K562 (cell line): ENCODE results near the gene DNAJA1. TPM values are rescaled to one million over a fixed set of nuclear protein-coding genes. Genes with fewer than 3 reads are reported as not detected.

Source experiments
- BRD9 ChIP-seq: fragments of 450-650 bp; IDR thresholded peaks from 2 replicates; pipeline ENCODE4 v1.6.1; 2018; ENCODE audit warnings: low read depth; ENCODE audit not compliant: partially characterized antibody
- CCNT2 ChIP-seq: IDR thresholded peaks from 2 replicates; pipeline ENCODE4 v1.6.1; 2011; ENCODE audit warnings: borderline replicate concordance, low read depth, mild to moderate bottlenecking, moderate library complexity, mixed read lengths, low read length; ENCODE audit not compliant: insufficient read length; ENCODE audit errors: extremely low read depth
- HLTF ChIP-seq: fragments of 450-650 bp; IDR thresholded peaks from 2 replicates; pipeline ENCODE4 v1.6.1; 2016
- HMBOX1 ChIP-seq: sonication (generic); IDR thresholded peaks from 2 replicates; pipeline ENCODE4 v1.6.1; 2016
- ILF3 ChIP-seq: fragments of 450-650 bp; IDR thresholded peaks from 2 replicates; pipeline ENCODE4 v1.6.1; 2018; ENCODE audit warnings: antibody characterized with exemption, mild to moderate bottlenecking, moderate library complexity, borderline replicate concordance
- KDM1A ChIP-seq, 2 experiments: fragments of 450-650 bp; IDR thresholded peaks; 2 replicates each; pipeline ENCODE4 v1.6.1; 2016; ENCODE audit warnings: mild to moderate bottlenecking in 2 of 2
- MTA3 ChIP-seq: fragments of 450-650 bp; formaldehyde crosslinking; IDR thresholded peaks from 2 replicates; pipeline ENCODE4 v1.6.1; 2017; ENCODE audit warnings: mild to moderate bottlenecking, borderline replicate concordance
- NBN ChIP-seq: fragments of 450-650 bp; IDR thresholded peaks from 2 replicates; pipeline ENCODE4 v1.6.1; 2016; ENCODE audit warnings: low read depth, mild to moderate bottlenecking
- NCOA1 ChIP-seq: fragments of 450-650 bp; IDR thresholded peaks from 2 replicates; pipeline ENCODE4 v1.6.1; 2016; ENCODE audit warnings: low read depth
- POU5F1 ChIP-seq: fragments of 150-350 bp; IDR thresholded peaks from 2 replicates; pipeline ENCODE4 v1.6.1; 2014; ENCODE audit warnings: borderline replicate concordance, low read length, low read depth, mild to moderate bottlenecking; ENCODE audit not compliant: partially characterized antibody
- RBM15 ChIP-seq: fragments of 200-400 bp; formaldehyde crosslinking; IDR thresholded peaks from 2 replicates; pipeline ENCODE4 v1.6.1; 2018; ENCODE audit warnings: mild to moderate bottlenecking, low read length, moderate library complexity; ENCODE audit not compliant: insufficient read depth
- SMAD1 ChIP-seq: fragments of 150-350 bp; IDR thresholded peaks from 2 replicates; pipeline ENCODE4 v1.6.1; 2014; ENCODE audit warnings: low read length, low read depth; ENCODE audit not compliant: partially characterized antibody
- SMARCC2 ChIP-seq: fragments of 450-650 bp; IDR thresholded peaks from 2 replicates; pipeline ENCODE4 v1.6.1; 2017; ENCODE audit warnings: antibody characterized with exemption, moderate library complexity, mild to moderate bottlenecking, low read depth
- SNRNP70 ChIP-seq: fragments of 200-400 bp; formaldehyde crosslinking; optimal IDR thresholded peaks from 2 replicates; pipeline ENCODE3; 2017; ENCODE audit warnings: low read depth, low read length
- SP1 ChIP-seq: sonication (generic); formaldehyde crosslinking; IDR thresholded peaks from 2 replicates; pipeline ENCODE4 v1.8.1; 2022; ENCODE audit warnings: mild to moderate bottlenecking, missing genetic modification reagents
- UBTF ChIP-seq, 2 experiments: IDR thresholded peaks; 2 replicates each; pipeline ENCODE4 v1.6.1; 2012; ENCODE audit warnings: improper control_type of control experiment in 2 of 2, low read depth in 2 of 2, low read length in 2 of 2, borderline replicate concordance in 1 of 2
- ZNF143 ChIP-seq: sonication (generic); formaldehyde crosslinking; IDR thresholded peaks from 2 replicates; pipeline ENCODE4 v1.9.0; 2022; ENCODE audit warnings: mild to moderate bottlenecking, missing genetic modification reagents
- ZNF174 ChIP-seq: fragments of 250-450 bp; sonication (Bioruptor Pico); IDR thresholded peaks from 2 replicates; pipeline ENCODE4 v1.4.0; 2020; ENCODE audit warnings: mild to moderate bottlenecking
- polyA plus RNA-seq, 8 experiments: library from polyadenylated mRNA; depleted of rRNA in 4 of 8; stranded (reverse) in 5 of 8; unstranded in 3 of 8; fragments of >200 nt; fragmentation: Nextera tagmentation in 2 of 8; fragmentation: Illumina TruSeq in 1 of 8; extraction: Ambion mirVana in 2 of 8; extraction: Trizol in 1 of 8; gene quantifications; 2 replicates each; pipeline versions ENCODE4 v1.2.1 to v1.2.3, GENCODE V29; 2011 to 2014; ENCODE audit warnings: inconsistent platforms in 1 of 8, missing spikeins in 1 of 8
- total RNA-seq, 7 experiments: library from RNA; depleted of rRNA in 6 of 7; stranded (reverse); fragments of >200 nt in 6 of 7; fragmentation: Illumina TruSeq in 2 of 7; extraction: Trizol in 2 of 7; gene quantifications; 2 replicates each; pipeline versions ENCODE4 v1.2.1 to v1.2.3, GENCODE V29; 2011 to 2021; ENCODE audit warnings: low replicate concordance in 1 of 7
- TF ChIP-seq, protein P1 (sequence below): fragments of 250-450 bp; sonication (Bioruptor Pico); IDR thresholded peaks from 2 replicates; pipeline ENCODE4 v1.8.0; 2021; ENCODE audit warnings: borderline replicate concordance, mild to moderate bottlenecking, moderate library complexity; ENCODE audit not compliant: poor library complexity, severe bottlenecking
- TF ChIP-seq, protein P2 (sequence below): IDR thresholded peaks from 3 replicates; pipeline ENCODE4 v1.6.1; 2011; ENCODE audit warnings: borderline replicate concordance, mild to moderate bottlenecking; ENCODE audit not compliant: insufficient read length, insufficient read depth
- TF ChIP-seq, protein P3 (sequence below): fragments of 450-650 bp; formaldehyde crosslinking; IDR thresholded peaks from 2 replicates; pipeline ENCODE4 v1.4.0; 2020; ENCODE audit warnings: mild to moderate bottlenecking, moderate library complexity

The DNAJA1 gene
- total and polyA plus RNA-seq, 9 of the 15 experiments (the other 6 are each of a cell fraction or from before 2014, with no cell fraction given), result 109 to 359 (median 175) TPM

- TF ChIP-seq MTA3, result no peak
- TF ChIP-seq NBN, result peak; percentile 80
- TF ChIP-seq HMBOX1, result no peak
- TF ChIP-seq ZNF174 (CRISPR knock-in tag), result no peak
- no peak for TF ChIP-seq SMARCC2
- no peak for TF ChIP-seq POU5F1
- TF ChIP-seq, protein P1, sequence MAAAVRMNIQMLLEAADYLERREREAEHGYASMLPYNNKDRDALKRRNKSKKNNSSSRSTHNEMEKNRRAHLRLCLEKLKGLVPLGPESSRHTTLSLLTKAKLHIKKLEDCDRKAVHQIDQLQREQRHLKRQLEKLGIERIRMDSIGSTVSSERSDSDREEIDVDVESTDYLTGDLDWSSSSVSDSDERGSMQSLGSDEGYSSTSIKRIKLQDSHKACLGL (CRISPR knock-in tag), result no peak
- TF ChIP-seq BRD9, result no peak
- no peak for TF ChIP-seq UBTF (IDR thresholded peaks at IDR 0.05; ENCODE audit: borderline replicate concordance in 1 of 2, low read depth in 2 of 2, low read length in 2 of 2)
- TF ChIP-seq KDM1A (IDR thresholded peaks at IDR 0.05), result no peak
- TF ChIP-seq CCNT2, result peak; percentile 16
- no peak for TF ChIP-seq ILF3
- TF ChIP-seq NCOA1, result no peak
- TF ChIP-seq, protein P2, sequence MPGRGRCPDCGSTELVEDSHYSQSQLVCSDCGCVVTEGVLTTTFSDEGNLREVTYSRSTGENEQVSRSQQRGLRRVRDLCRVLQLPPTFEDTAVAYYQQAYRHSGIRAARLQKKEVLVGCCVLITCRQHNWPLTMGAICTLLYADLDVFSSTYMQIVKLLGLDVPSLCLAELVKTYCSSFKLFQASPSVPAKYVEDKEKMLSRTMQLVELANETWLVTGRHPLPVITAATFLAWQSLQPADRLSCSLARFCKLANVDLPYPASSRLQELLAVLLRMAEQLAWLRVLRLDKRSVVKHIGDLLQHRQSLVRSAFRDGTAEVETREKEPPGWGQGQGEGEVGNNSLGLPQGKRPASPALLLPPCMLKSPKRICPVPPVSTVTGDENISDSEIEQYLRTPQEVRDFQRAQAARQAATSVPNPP, result no peak
- TF ChIP-seq SP1 (CRISPR knock-in tag), result peak; percentile 75; the same call in 1 of the 2 replicates
- TF ChIP-seq ZNF143 (CRISPR knock-in tag), result no peak
- no peak for TF ChIP-seq SNRNP70
- no peak for TF ChIP-seq HLTF
- TF ChIP-seq RBM15, result no peak
- TF ChIP-seq, protein P3, sequence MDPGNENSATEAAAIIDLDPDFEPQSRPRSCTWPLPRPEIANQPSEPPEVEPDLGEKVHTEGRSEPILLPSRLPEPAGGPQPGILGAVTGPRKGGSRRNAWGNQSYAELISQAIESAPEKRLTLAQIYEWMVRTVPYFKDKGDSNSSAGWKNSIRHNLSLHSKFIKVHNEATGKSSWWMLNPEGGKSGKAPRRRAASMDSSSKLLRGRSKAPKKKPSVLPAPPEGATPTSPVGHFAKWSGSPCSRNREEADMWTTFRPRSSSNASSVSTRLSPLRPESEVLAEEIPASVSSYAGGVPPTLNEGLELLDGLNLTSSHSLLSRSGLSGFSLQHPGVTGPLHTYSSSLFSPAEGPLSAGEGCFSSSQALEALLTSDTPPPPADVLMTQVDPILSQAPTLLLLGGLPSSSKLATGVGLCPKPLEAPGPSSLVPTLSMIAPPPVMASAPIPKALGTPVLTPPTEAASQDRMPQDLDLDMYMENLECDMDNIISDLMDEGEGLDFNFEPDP (CRISPR knock-in tag), result no peak
- no peak for TF ChIP-seq SMAD1
These were observed 51.3 kb downstream of the DNAJA1 start, which contains the start of gene SMU1 (continued) for GRCh38 chr9:33076046-33077004.
